Esophagus (tissue), 2 donors: ENCODE data around the gene LDAF1. TPM values are rescaled to one million over a fixed set of nuclear protein-coding genes. Genes with fewer than 3 reads are reported as not detected.

Source experiments
- H3K27ac ChIP-seq, 2 donors: one replicate each; pipeline ENCODE4 v1.5.1; 2013; ENCODE audit warnings: low read depth in 2 of 2, mild to moderate bottlenecking in 2 of 2, inconsistent platforms in 1 of 2, low read length in 1 of 2, moderate library complexity in 1 of 2
- H3K27me3 ChIP-seq, 2 donors: one replicate each; pipeline ENCODE4 v1.6.1; 2013; ENCODE audit warnings: low read length in 2 of 2, control low read depth in 1 of 2, mild to moderate bottlenecking in 1 of 2; ENCODE audit not compliant: insufficient read depth in 2 of 2, control insufficient read depth in 1 of 2
- H3K36me3 ChIP-seq, 2 donors: one replicate each; pipeline ENCODE4 v1.6.1; 2013; ENCODE audit warnings: low read length in 1 of 2; ENCODE audit not compliant: control insufficient read depth in 2 of 2, insufficient read depth in 2 of 2
- H3K4me1 ChIP-seq, 2 donors: one replicate each; pipeline ENCODE4 v1.6.1; 2013; ENCODE audit warnings: low read length in 1 of 2; ENCODE audit not compliant: control insufficient read depth in 2 of 2, insufficient read depth in 2 of 2
- H3K4me3 ChIP-seq, 2 donors: one replicate each; pipeline ENCODE4 v1.5.1; 2013; ENCODE audit warnings: low read length in 2 of 2, mild to moderate bottlenecking in 2 of 2, low read depth in 1 of 2, moderate library complexity in 1 of 2
- H3K9me3 ChIP-seq, 2 donors: one replicate each; pipeline ENCODE4 v1.6.1; 2013; ENCODE audit warnings: mild to moderate bottlenecking in 2 of 2, low read depth in 1 of 2, low read length in 1 of 2, moderate library complexity in 1 of 2; ENCODE audit not compliant: control insufficient read depth in 2 of 2, insufficient read depth in 1 of 2
- WGBS, 2 donors: extraction: QIAGEN DNeasy Blood & Tissue Kit; methylation state at CpG; one replicate each; pipeline ENCODE4 v1.1.7; 2013; 5-methylcytosine and 5-hydroxymethylcytosine counted together
- polyA plus RNA-seq, 2 donors: library from polyadenylated mRNA; stranded (reverse); fragments of 200-250 nt; gene quantifications; one replicate each; pipeline ENCODE4 v1.2.3, GENCODE V29; 2013
- donor health status: healthy with polysubstance abuse.
- donor health status: Bipolar disorder and iron deficiency.

The LDAF1 gene
- polyA plus RNA-seq, 2 donors: 24.6 to 36.4 TPM

- H3K4me3 ChIP-seq: no peak overlapping the region
- no peaks in the 10 kb centered on the region for H3K9me3 ChIP-seq
- H3K27me3 ChIP-seq: no peaks in the 10 kb centered on the region
- no peaks in the 10 kb centered on the region for H3K4me1 ChIP-seq
- H3K36me3 ChIP-seq: no peaks in the 10 kb centered on the region
- no peak overlapping the region for H3K27ac ChIP-seq
Measured at GRCh38 chr16:21205303-21205702, 46.8 kb downstream of the LDAF1 start.

DNA sequence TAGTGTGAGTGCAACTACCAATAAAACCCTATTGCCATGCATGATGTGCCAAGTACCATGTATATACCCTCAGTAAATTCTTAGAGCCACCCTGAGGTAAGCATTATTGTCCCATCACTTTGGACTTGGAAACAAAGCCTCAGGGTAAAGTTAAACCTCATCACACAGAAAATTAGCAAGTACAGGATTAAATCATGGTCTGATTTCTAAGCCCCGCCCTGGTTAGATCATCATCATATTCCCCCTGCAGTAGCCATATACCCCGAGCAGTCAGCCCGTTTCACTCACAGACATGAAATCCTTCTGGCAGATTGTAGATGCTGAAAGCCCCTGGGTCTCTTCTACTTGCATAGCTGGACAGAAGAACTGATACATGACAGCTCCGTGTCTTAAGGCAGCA lies 48.1 kb downstream of the LDAF1 start:
- Histone ChIP-seq H3K36me3 (no peaks in the 10 kb centered on the region), H3K27ac (no peak overlapping the region), H3K9me3 (no peaks in the 10 kb centered on the region), H3K4me3 (no peak overlapping the region), H3K27me3 (no peaks in the 10 kb centered on the region), H3K4me1 (no peaks in the 10 kb centered on the region)
- WGBS, 2 donors: 91% methylated on average over 4 of the region's 4 CpGs

DNA sequence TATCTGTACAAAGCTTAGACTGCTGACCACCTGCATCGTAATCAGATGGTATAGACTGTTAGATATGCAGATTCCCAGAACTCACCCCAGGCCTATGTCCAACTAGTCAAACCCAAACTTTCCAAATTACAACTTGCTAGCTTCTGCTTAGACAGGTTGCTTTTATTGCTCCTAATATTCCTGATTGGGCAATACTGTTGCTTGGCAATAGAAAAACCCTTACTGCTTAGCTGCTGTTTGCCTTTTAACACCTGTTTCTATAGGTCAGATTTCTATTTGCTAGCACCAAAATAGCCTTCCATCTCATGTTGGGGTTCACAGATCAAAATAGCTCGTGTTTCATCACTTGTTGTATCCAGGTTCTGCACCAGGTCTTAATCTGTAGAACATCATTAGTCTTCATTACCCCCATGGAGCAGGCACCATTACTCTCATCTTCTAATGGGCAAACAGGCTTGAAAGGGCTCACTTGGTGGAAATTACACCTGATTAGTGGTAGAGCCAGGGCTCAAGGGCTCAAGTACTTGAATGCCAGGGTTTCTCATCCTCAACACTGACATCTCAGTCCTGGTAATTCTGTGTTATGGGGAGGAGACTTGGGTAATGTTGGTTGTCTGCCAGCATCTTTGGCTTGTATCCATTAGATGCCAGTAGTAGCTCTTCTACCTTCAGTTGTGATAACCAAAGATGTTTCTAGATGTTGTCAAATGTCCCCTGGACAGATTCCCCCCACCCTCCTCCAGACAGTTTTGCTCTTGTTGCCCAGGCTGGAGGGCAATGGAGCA lies 50.2 kb downstream of the LDAF1 start:
- H3K4me3 ChIP-seq: no peak overlapping the region
- 66 to 74% methylated on average over 2 of the region's 2 CpGs for WGBS, 2 donors

DNA sequence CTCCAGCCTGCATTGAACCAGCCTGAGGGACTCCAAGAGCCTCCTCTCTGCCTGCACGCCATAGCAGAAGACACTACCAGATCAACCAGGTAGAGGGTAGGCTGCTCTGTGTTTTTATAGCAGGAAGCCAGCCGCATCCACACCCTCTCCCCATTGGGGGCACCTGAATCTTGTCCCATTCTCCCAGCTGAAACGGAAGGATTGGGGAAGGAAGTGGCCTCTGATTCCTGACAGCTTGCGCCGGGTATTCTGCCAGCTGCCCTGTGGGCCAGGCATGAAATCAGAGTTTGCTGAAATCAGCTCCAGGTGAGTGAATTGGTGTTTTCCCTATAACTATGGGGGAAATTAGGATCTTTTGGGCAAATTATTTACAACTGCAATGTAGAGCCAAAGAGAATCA lies 53.0 kb downstream of the LDAF1 start, which contains the start of gene ZP2:
Gene ZP2 (minus strand): TSS at position 89 of the 400 bp plus-strand sequence. CDS start 27 bp downstream, at position 62.
- WGBS, 2 donors: 70 to 74% methylated on average over 5 of the region's 5 CpGs
- H3K27me3 ChIP-seq: no peaks in the 10 kb centered on the region
- no peaks in the 10 kb centered on the region for H3K4me1 ChIP-seq
- H3K27ac ChIP-seq: no peak within 1 kb of the TSS
- H3K36me3 ChIP-seq: no peaks in the 10 kb centered on the region
- H3K4me3 ChIP-seq: no peak within 1 kb of the TSS
- H3K9me3 ChIP-seq: no peaks in the 10 kb centered on the region

More for the DNA sequence above, 50.2 kb downstream of the LDAF1 start:
- no peaks in the 10 kb centered on the region for H3K27me3 ChIP-seq
- H3K36me3 ChIP-seq: no peaks in the 10 kb centered on the region
- H3K9me3 ChIP-seq: no peaks in the 10 kb centered on the region
- H3K27ac ChIP-seq: no peak overlapping the region
- no peaks in the 10 kb centered on the region for H3K4me1 ChIP-seq

DNA sequence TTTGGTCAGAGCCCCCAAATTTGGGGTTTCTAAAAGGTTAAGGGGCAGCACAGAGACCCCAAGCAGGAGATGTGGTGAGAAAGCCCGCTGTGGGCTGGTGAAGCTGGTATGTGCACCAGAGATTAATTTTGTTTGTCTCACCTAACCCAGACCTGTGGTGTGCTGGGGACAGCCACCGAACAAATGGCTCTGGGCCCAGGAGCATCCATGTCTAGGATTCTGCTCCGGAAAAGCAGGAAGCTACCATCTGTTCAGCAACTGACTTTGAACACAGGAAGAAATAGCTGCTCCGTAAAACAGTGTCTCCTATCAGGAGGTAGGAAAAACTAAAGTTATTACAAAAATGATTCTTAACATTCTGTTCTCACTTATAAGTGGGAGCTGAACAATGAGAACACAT lies 55.6 kb downstream of the LDAF1 start:
- no peak overlapping the region for H3K4me3 ChIP-seq
- no peak overlapping the region for H3K27ac ChIP-seq
- H3K9me3 ChIP-seq: no peaks in the 10 kb centered on the region
- H3K36me3 ChIP-seq: no peaks in the 10 kb centered on the region
- no peaks in the 10 kb centered on the region for H3K27me3 ChIP-seq
- no peaks in the 10 kb centered on the region for H3K4me1 ChIP-seq
- 77 to 78% methylated on average over 4 of the region's 4 CpGs for WGBS, 2 donors

DNA sequence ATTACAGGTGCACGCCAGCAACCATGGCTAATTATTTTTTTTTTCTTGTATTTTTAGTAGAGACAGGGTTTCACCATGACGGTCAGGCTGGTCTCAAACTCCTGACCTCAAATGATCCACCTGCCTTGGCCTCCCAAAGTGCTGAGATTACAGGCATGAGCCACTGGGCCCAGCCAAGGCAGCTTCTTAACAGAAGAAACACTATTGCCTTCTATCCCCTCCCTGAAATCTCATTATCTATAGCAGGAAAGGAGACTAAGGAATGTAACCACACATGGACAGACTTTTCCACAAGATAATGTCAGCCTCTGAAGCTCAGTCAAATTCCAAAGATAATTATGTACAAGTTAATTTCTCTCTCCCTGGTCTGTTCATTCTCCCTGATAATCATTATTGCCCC lies 58.6 kb downstream of the LDAF1 start:
- Histone ChIP-seq H3K9me3 (no peaks in the 10 kb centered on the region), H3K27ac (no peak overlapping the region), H3K36me3 (no peaks in the 10 kb centered on the region), H3K27me3 (no peaks in the 10 kb centered on the region), H3K4me1 (no peaks in the 10 kb centered on the region), H3K4me3 (no peak overlapping the region)
- 65 to 73% methylated on average over 2 of the region's 2 CpGs for WGBS, 2 donors

GRCh38 chr16:21218153-21218552 lies 59.7 kb downstream of the LDAF1 start:
- H3K9me3 ChIP-seq: no peaks in the 10 kb centered on the region
- no peaks in the 10 kb centered on the region for H3K36me3 ChIP-seq
- 48 to 50% methylated on average over 7 of the region's 7 CpGs for WGBS, 2 donors
- no peaks in the 10 kb centered on the region for H3K4me1 ChIP-seq
- H3K27me3 ChIP-seq: no peaks in the 10 kb centered on the region
- H3K4me3 ChIP-seq: no peak overlapping the region
- no peak overlapping the region for H3K27ac ChIP-seq

GRCh38 chr16:21219551-21219950 lies 61.1 kb downstream of the LDAF1 start:
- Histone ChIP-seq H3K4me1 (no peaks in the 10 kb centered on the region), H3K27ac (no peak overlapping the region), H3K36me3 (no peaks in the 10 kb centered on the region), H3K9me3 (no peaks in the 10 kb centered on the region), H3K4me3 (no peak overlapping the region), H3K27me3 (peaks cover 0 to 3% of the 10 kb centered on the region in 2 donors)
- whole genome bisulfite sequencing, 2 donors: 93 to 96% methylated on average over 2 of the region's 2 CpGs

- Histone ChIP-seq H3K27ac (no peak overlapping the region), H3K4me3 (no peak overlapping the region), H3K9me3 (no peaks in the 10 kb centered on the region), H3K36me3 (no peaks in the 10 kb centered on the region), H3K27me3 (peaks cover 0 to 3% of the 10 kb centered on the region in 2 donors), H3K4me1 (no peaks in the 10 kb centered on the region)
- 66 to 72% methylated on average over 4 of the region's 4 CpGs for WGBS, 2 donors
Measured at GRCh38 chr16:21222495-21223337, 64.2 kb downstream of the LDAF1 start.
